Gastroesophageal sphincter (tissue), 4 donors: Measurements from ENCODE around the gene ZNF138. TPM values are rescaled to one million over a fixed set of nuclear protein-coding genes. Genes with fewer than 3 reads are reported as not detected.
"Not testable (repeated sequence)": the region's sequence is repeated elsewhere in the genome, so short reads cannot be mapped to it uniquely, and the experiment has no call there.

Experiments
- ATAC-seq: fragments of 150-250 bp; one replicate; pipeline ENCODE4 v1.9.1; 2016; ENCODE audit warnings: mild to moderate bottlenecking, moderate library complexity
- H3K27ac ChIP-seq, 4 donors: fragments of 200-600 bp; sonication (generic) in 3 of 4; 1 replicate in 3 of 4; 2 replicates in 1 of 4; pipeline ENCODE4 v1.5.1; 2016 to 2019
- H3K27me3 ChIP-seq: fragments of 200-600 bp; sonication (generic); one replicate; pipeline ENCODE4 v1.5.1; 2019
- H3K36me3 ChIP-seq, 2 donors: fragments of 200-600 bp; sonication (generic); one replicate each; pipeline ENCODE4 v1.5.1; 2019; ENCODE audit warnings: control low read depth in 1 of 2
- H3K4me1 ChIP-seq, 3 donors: fragments of 200-600 bp; sonication (generic); 1 replicate in 2 of 3; 2 replicates in 1 of 3; pipeline ENCODE4 v1.5.1; 2016 to 2019; ENCODE audit warnings: control low read depth in 2 of 3
- H3K4me3 ChIP-seq, 2 donors: fragments of 200-600 bp; sonication (generic); one replicate each; pipeline ENCODE4 v1.5.1; 2019; ENCODE audit warnings: mild to moderate bottlenecking in 1 of 2, moderate library complexity in 1 of 2
- H3K9me3 ChIP-seq, 3 donors: fragments of 200-600 bp; sonication (generic); one replicate each; pipeline ENCODE4 v1.5.1; 2017 to 2019; ENCODE audit warnings: control low read depth in 2 of 3
- EP300 ChIP-seq: sonication (generic); formaldehyde crosslinking; IDR thresholded peaks from one replicate; pipeline ENCODE4 v1.6.1; 2017; ENCODE audit warnings: antibody characterized with exemption, mild to moderate bottlenecking
- POLR2A ChIP-seq, 2 donors: fragments of 450-650 bp; IDR thresholded peaks; one replicate each; pipeline ENCODE4 v1.6.1; 2017; ENCODE audit warnings: antibody characterized with exemption in 2 of 2, mild to moderate bottlenecking in 2 of 2, moderate library complexity in 1 of 2
- POLR2AphosphoS5 ChIP-seq: sonication (generic); formaldehyde crosslinking; IDR thresholded peaks from one replicate; pipeline ENCODE4 v1.6.1; 2017; ENCODE audit warnings: antibody characterized with exemption
- WGBS, 2 donors: methylation state at CpG; one replicate each; pipeline ENCODE4 v1.1.5; 2018; ENCODE audit warnings: low coverage in 1 of 2; 5-methylcytosine and 5-hydroxymethylcytosine counted together
- total RNA-seq, 4 donors: library from RNA; depleted of rRNA; stranded (reverse); fragments of >200 nt; gene quantifications; one replicate each; pipeline ENCODE4 v1.1.0, GENCODE V29; 2016
- TF ChIP-seq, protein P1 (sequence below), 4 experiments: fragments of 200-600 bp in 2 of 4; fragments of 450-650 bp in 2 of 4; sonication (generic) in 1 of 4; IDR thresholded peaks; one replicate each; pipeline ENCODE4 v1.5.1; 2017 to 2019; ENCODE audit warnings: antibody characterized with exemption in 4 of 4, mild to moderate bottlenecking in 2 of 4, moderate library complexity in 2 of 4

Gene ZNF138
- total RNA-seq, 4 donors from 2014 or later = 3.3 to 16.2 (median 6.7) TPM

DNA sequence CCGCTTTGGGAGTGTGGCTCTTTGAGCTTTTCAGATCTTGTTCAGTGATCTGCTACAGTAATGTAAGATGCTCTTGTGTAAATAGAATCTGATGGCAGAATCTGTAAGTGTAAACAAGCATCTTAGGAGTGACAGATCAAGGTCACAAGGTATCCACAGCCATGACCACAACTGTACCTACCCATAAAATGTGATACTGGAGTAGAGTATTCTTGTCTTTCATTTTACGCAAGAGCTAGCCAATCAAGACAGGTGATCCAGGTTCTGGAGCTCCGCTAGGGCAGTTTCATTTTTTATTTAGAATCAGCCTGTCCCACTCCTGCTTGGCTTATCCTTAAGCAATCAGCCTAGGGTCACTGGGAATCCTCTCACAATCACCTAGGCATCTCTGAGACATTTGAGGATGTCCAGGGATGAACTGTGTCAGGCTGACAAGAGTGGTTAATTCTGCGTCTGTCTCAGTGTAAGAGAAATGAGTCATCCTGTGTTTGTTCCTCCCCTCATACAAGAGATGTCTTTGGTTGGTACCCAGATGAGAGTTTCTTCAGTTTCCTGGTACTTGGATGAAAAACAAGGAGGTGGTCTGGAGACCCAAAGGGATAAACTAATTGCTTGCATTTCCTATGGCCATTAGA, 13.6 kb downstream of the ZNF138 start:
- peaks cover 0 to 26% of the 10 kb centered on the region in 2 donors for H3K36me3 ChIP-seq
- H3K27ac ChIP-seq = no peak overlapping the region
- no peak overlapping the region for H3K4me3 ChIP-seq
- no peaks in the 10 kb centered on the region for H3K4me1 ChIP-seq
- WGBS, 2 donors = 91 to 100% methylated on average over 3 to 4 of the region's 4 CpGs
- ATAC-seq = no peak
- H3K9me3 ChIP-seq = no peaks in the 10 kb centered on the region
- no peaks in the 10 kb centered on the region for H3K27me3 ChIP-seq
- no peak for TF ChIP-seq POLR2AphosphoS5
- no peak for TF ChIP-seq POLR2A (IDR thresholded peaks at IDR 0.05)
- TF ChIP-seq EP300 = no peak
- TF ChIP-seq, protein P1, sequence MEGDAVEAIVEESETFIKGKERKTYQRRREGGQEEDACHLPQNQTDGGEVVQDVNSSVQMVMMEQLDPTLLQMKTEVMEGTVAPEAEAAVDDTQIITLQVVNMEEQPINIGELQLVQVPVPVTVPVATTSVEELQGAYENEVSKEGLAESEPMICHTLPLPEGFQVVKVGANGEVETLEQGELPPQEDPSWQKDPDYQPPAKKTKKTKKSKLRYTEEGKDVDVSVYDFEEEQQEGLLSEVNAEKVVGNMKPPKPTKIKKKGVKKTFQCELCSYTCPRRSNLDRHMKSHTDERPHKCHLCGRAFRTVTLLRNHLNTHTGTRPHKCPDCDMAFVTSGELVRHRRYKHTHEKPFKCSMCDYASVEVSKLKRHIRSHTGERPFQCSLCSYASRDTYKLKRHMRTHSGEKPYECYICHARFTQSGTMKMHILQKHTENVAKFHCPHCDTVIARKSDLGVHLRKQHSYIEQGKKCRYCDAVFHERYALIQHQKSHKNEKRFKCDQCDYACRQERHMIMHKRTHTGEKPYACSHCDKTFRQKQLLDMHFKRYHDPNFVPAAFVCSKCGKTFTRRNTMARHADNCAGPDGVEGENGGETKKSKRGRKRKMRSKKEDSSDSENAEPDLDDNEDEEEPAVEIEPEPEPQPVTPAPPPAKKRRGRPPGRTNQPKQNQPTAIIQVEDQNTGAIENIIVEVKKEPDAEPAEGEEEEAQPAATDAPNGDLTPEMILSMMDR (IDR thresholded peaks at IDR 0.05) = no peak

DNA sequence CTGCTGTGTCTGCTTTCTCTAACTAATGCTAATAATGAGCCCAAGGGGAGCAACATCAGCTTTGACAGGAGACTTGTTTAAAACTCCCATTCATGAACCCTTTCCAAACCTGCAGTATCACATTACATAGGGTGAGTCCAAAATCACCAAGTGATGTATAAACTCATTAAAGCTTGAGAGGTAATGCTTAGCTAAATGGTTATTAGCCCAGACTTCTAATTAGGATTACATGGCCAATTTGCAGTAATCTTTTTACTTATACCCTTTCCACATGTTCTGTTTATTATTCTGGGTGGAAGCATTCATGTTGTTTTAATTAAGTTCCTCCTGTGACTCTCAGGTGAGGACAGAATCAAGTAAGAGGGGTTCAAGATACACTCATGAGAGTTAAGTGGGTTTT, 17.5 kb downstream of the ZNF138 start:
- no peak for ATAC-seq
- Histone ChIP-seq H3K27ac (no peak overlapping the region), H3K27me3 (no peaks in the 10 kb centered on the region), H3K36me3 (peaks cover 0 to 18% of the 10 kb centered on the region in 2 donors), H3K9me3 (no peaks in the 10 kb centered on the region), H3K4me3 (no peak overlapping the region), H3K4me1 (no peaks in the 10 kb centered on the region)
- TF ChIP-seq EP300 (no peak), POLR2AphosphoS5 (no peak), POLR2A (IDR thresholded peaks at IDR 0.05) (no peak)
- TF ChIP-seq, protein P1 (IDR thresholded peaks at IDR 0.05) = no peak

DNA sequence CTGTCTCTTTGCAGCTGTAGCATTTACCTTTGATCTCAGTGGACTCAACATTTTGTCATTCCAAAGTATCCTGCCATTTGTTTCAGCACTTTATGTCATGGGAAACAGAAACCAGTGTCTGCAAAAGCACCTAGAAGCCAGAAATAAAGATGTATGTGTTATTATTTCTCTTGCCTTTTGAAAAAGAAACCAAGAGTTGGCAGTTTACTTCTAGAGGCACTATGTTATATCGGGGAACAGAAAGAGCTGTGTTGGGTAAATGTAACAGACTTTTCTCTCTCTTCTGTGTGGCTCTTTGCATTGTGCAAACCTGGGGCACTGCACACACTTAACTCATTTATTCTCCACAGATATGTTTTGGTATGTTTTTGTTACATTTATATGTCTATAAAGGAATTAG, 36.7 kb downstream of the ZNF138 start:
- H3K4me3 ChIP-seq = no peak overlapping the region
- TF ChIP-seq POLR2AphosphoS5 = no peak
- TF ChIP-seq EP300 = no peak
- TF ChIP-seq, protein P1 (IDR thresholded peaks at IDR 0.05) = no peak
- TF ChIP-seq POLR2A (IDR thresholded peaks at IDR 0.05) = no peak
- H3K36me3 ChIP-seq = peaks cover 0 to 11% of the 10 kb centered on the region in 2 donors
- no peak overlapping the region for H3K27ac ChIP-seq
- WGBS, 2 donors = 43 to 54% methylated on average over 1 of the region's 1 CpG
- ATAC-seq = no peak
- H3K27me3 ChIP-seq = no peaks in the 10 kb centered on the region
- no peaks in the 10 kb centered on the region for H3K4me1 ChIP-seq
- H3K9me3 ChIP-seq = no peaks in the 10 kb centered on the region

DNA sequence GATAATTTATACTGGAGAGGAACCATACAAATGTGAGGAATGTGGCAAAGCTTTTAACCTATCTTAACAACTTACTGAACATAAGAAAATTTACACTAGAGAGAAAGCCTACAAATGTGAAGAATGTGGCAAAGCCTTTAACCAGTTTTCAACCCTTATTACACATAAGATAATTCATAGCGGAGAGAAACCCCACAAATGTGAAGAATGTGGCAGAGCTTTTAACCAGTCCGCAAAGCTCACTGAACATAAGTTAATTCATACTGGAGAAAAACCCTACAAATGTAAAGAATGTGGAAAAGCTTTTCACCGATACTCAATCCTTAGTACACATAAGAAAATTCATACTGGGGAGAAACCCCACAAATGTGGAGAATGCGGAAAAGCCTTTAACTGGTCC, 37.9 kb downstream of the ZNF138 start:
- no peak for ATAC-seq
- H3K4me1 ChIP-seq = no peaks in the 10 kb centered on the region
- TF ChIP-seq EP300 = no peak
- no peak for TF ChIP-seq POLR2AphosphoS5
- TF ChIP-seq, protein P1 (IDR thresholded peaks at IDR 0.05) = no peak
- TF ChIP-seq POLR2A (IDR thresholded peaks at IDR 0.05) = no peak
- H3K27me3 ChIP-seq = no peaks in the 10 kb centered on the region
- WGBS, 2 donors = 82 to 91% methylated on average over 2 to 4 of the region's 4 CpGs
- H3K9me3 ChIP-seq = no peaks in the 10 kb centered on the region
- peaks cover 0 to 11% of the 10 kb centered on the region in 2 donors for H3K36me3 ChIP-seq
- H3K27ac ChIP-seq = no peak overlapping the region
- no peak overlapping the region for H3K4me3 ChIP-seq

DNA sequence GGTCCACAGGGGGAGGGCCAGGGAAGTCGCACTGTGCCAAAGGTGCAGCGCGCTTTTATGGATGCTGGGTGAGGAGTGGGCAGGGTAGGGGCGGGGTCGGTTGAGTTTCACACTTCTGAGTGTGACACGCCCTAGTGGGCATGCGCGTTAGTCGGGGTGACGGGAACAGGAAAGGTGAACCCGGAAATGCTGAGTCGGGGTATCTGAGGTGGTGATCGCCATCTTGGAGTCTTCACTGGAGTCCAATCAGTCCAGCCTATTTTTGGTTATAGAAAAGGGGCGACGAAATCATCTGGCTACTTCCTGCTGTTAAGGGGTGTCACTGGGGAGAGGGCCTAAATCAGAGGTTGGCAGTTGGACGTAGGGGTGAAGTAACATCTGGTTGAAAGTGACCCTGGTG, 40.8 kb downstream of the ZNF138 start:
- H3K36me3 ChIP-seq = peaks cover 0 to 11% of the 10 kb centered on the region in 2 donors
- no peaks in the 10 kb centered on the region for H3K27me3 ChIP-seq
- H3K4me1 ChIP-seq = no peaks in the 10 kb centered on the region
- H3K9me3 ChIP-seq = no peaks in the 10 kb centered on the region
- no peak overlapping the region for H3K4me3 ChIP-seq
- ATAC-seq = no peak
- TF ChIP-seq, protein P1 (IDR thresholded peaks at IDR 0.05) = no peak
- TF ChIP-seq POLR2A (IDR thresholded peaks at IDR 0.05) (no peak), POLR2AphosphoS5 (no peak), EP300 (no peak)
- WGBS, 2 donors = 52 to 69% methylated on average over 5 to 11 of the region's 16 CpGs
- H3K27ac ChIP-seq = no peak overlapping the region

DNA sequence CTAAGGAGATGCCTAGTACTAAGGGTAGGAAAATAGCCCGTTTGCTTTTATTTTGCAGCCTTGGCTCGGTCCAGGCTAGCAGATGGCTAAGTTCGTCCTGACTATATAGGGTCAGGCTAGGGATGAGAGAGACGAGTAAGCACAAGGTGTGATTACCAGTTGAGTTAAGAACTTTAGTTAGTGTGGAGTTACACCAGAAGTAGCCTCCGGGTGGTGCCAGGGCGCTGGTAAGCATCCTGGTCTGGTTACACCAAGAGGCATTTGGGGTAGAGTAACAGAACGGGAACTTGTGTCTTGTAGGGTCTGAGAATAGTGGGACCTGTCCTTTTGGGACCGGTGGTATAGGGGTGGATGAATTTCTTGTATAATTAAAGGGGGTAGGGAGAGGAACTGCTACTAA, 41.6 kb downstream of the ZNF138 start:
- not testable (repeated sequence) for H3K4me3 ChIP-seq, H3K4me1 ChIP-seq, H3K9me3 ChIP-seq, ATAC-seq, H3K27ac ChIP-seq, H3K27me3 ChIP-seq
- H3K36me3 ChIP-seq = peaks cover 0 to 11% of the 10 kb centered on the region in 2 donors
- 93 to 100% methylated on average over 2 to 6 of the region's 8 CpGs for WGBS, 2 donors

DNA sequence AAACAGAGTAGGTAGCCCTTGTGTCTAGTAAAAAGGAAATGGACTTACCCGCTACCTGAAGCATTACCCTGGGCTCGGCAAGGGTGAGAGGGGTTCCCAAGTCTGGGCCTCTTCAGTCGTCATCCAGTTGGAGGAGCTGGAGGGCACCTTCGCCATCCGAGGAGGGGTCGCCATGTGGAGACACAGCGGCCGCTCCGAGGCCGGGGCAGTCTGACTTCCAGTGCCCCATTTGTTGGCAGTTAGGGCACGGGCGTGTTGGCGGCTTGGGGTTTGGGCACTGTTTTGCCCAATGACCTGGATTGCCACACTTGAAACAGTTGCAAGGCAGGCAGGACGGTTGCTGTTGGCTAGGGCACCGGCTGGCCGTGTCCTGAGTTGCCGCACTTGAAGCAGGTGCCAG, 43.8 kb downstream of the ZNF138 start:
- H3K4me1 ChIP-seq, H3K27me3 ChIP-seq, H3K9me3 ChIP-seq, H3K4me3 ChIP-seq, H3K36me3 ChIP-seq, H3K27ac ChIP-seq, ATAC-seq: not testable (repeated sequence)
- WGBS, 2 donors = no CpG with 5 or more reads among the region's 17 CpGs
